ENCODE results near the gene APP. TPM values are rescaled to one million over a fixed set of nuclear protein-coding genes. Genes with fewer than 3 reads are reported as not detected.

APP gene
- total RNA-seq, 2 experiments from 2014 or later, result 50.9 to 53.7 TPM

DNA sequence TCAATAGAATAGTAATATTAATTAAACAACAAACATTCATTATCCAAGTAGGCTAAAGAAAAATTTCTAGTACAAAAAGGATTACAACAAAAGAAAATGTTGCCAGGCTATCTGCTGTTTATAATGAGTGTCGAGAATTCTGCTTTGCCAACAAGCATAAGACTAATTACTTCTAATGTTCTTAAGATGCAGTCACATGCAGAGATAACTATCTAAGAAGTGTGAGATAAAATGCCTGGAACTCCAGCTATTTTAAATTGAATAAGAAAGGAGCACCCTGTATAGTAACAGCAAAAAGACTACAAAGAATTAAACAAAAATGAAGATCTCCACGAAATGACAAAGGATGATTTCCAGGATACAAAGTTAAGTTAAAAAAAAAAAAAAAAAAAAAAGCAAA, 59.9 kb downstream of the APP start:
- DNase-seq, result no peak
- H3K27me3 Mint-ChIP-seq, result no peaks in the 10 kb centered on the region
- H3K4me3 Mint-ChIP-seq, result no peak overlapping the region
- H3K4me1 Mint-ChIP-seq, result peaks cover 3% of the 10 kb centered on the region
- H3K9me3 Mint-ChIP-seq, result no peaks in the 10 kb centered on the region
- peaks cover 35% of the 10 kb centered on the region for H3K36me3 Mint-ChIP-seq
- H3K27ac Mint-ChIP-seq, result no peak overlapping the region

DNA sequence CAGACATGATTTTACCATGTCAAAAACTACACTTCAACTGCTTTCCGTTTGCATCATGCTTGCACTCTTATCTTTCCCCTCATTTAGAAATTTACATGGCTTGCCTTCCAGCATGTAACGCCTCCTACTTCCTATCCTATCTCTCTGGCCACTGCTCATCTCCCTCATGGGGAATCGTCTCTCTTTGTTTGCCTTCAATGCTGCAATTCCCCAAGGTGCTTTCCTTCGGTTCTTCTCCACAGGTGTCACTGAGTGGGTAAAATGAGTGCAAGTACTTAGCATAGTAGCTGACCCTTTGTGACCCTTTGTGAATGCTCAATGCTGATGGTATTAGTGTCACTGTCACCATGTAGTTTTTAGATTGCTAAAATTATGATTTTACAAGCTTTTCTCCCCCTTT, 63.1 kb downstream of the APP start:
- Mint-ChIP-seq H3K36me3 (peaks cover 50% of the 10 kb centered on the region), H3K27ac (no peak overlapping the region), H3K4me1 (no peaks in the 10 kb centered on the region), H3K9me3 (no peaks in the 10 kb centered on the region), H3K4me3 (no peak overlapping the region), H3K27me3 (no peaks in the 10 kb centered on the region)
- DNase-seq, result no peak

DNA sequence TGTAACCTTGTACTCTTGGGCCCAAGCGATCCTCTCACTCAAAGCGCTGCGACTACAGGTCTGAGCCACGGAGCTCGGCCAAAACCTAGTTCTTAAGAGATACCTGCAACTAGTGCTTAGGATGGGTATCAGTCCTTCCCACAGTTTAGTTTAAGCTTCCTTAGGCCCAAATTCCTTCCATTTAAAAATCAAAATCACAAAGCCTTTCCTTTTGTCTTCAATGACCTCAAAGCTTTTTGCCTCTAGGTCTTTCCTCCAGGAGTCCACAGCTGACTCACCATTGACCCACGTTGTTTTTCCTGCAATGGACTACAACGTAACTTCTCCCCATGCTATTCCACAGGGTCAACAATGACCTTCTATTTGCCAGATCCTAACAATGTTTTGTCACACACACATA, 64.0 kb downstream of the APP start:
- no peak for DNase-seq
- Mint-ChIP-seq H3K27me3 (no peaks in the 10 kb centered on the region), H3K9me3 (no peaks in the 10 kb centered on the region), H3K36me3 (peaks cover 50% of the 10 kb centered on the region), H3K4me1 (no peaks in the 10 kb centered on the region), H3K4me3 (no peak overlapping the region), H3K27ac (no peak overlapping the region)

- H3K4me3 Mint-ChIP-seq, result no peak overlapping the region
- no peak for DNase-seq
- H3K4me1 Mint-ChIP-seq, result no peaks in the 10 kb centered on the region
- H3K27ac Mint-ChIP-seq, result no peak overlapping the region
- H3K36me3 Mint-ChIP-seq, result peaks cover 46% of the 10 kb centered on the region
- H3K27me3 Mint-ChIP-seq, result no peaks in the 10 kb centered on the region
- no peaks in the 10 kb centered on the region for H3K9me3 Mint-ChIP-seq
These were observed 64.8 kb downstream of the APP start for GRCh38 chr21:26105819-26106218.

- Mint-ChIP-seq H3K4me1 (no peaks in the 10 kb centered on the region), H3K27ac (no peak overlapping the region), H3K36me3 (peaks cover 22% of the 10 kb centered on the region), H3K27me3 (no peaks in the 10 kb centered on the region), H3K9me3 (no peaks in the 10 kb centered on the region), H3K4me3 (no peak overlapping the region)
- no peak for DNase-seq
These were observed 70.0 kb downstream of the APP start for GRCh38 chr21:26100573-26100972.

DNA sequence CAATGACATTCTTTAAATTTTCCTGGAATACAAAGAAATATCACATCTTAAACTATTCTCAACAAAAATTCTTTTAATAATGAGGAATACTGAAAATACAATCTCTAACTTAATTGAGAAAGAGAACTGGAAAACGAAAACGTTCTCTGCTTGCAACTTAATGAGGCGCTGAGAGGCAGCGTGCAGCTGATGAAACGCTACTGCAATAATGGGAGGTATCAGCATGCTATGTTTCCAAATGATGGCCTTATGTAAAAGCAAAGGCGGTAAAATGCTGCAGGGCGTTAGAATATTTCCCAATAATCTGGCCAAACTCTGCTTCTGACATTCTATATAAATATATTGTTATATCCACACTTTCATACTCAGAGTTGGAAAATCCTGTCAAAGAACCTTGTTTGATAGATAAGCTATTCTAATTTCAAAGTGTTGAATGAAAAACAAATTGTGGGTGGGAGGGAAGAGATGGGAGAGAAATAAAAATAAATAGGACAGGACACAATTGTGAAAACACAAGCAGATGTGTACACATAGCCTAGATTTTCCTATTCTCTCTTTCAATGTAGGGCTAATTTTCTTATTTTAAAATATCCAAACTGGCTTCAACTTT, 70.9 kb downstream of the APP start:
- no peak overlapping the region for H3K4me3 Mint-ChIP-seq
- H3K27ac Mint-ChIP-seq, result no peak overlapping the region
- no peaks in the 10 kb centered on the region for H3K27me3 Mint-ChIP-seq
- DNase-seq, result no peak
- peaks cover 19% of the 10 kb centered on the region for H3K36me3 Mint-ChIP-seq
- no peaks in the 10 kb centered on the region for H3K4me1 Mint-ChIP-seq
- no peaks in the 10 kb centered on the region for H3K9me3 Mint-ChIP-seq

- DNase-seq, result no peak
- Mint-ChIP-seq H3K4me3 (no peak overlapping the region), H3K27me3 (no peaks in the 10 kb centered on the region), H3K4me1 (no peaks in the 10 kb centered on the region), H3K9me3 (no peaks in the 10 kb centered on the region), H3K36me3 (peaks cover 12% of the 10 kb centered on the region), H3K27ac (no peak overlapping the region)
These were observed 71.7 kb downstream of the APP start for GRCh38 chr21:26098772-26099397.

DNA sequence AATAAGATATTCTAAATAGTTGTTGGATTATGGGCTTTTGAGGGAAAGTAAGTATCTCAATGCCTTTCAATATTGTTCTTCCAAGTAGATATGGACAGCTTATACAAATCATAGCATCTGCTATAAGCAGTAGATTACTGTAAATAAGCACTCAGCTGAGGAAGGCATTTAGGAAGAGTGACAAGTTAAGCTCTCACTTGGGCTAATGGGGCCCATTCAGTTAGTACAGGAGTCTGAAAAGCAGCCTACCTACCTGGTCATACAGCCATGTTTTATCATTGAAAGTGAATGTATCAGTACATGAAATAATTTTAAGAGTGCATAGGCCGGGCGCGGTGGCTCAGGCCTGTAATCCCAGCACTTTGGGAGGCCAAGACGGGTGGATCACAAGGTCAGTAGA, 73.1 kb downstream of the APP start:
- H3K4me1 Mint-ChIP-seq, result no peaks in the 10 kb centered on the region
- DNase-seq, result no peak
- H3K27ac Mint-ChIP-seq, result no peak overlapping the region
- no peaks in the 10 kb centered on the region for H3K9me3 Mint-ChIP-seq
- peaks cover 4% of the 10 kb centered on the region for H3K36me3 Mint-ChIP-seq
- no peak overlapping the region for H3K4me3 Mint-ChIP-seq
- no peaks in the 10 kb centered on the region for H3K27me3 Mint-ChIP-seq

DNA sequence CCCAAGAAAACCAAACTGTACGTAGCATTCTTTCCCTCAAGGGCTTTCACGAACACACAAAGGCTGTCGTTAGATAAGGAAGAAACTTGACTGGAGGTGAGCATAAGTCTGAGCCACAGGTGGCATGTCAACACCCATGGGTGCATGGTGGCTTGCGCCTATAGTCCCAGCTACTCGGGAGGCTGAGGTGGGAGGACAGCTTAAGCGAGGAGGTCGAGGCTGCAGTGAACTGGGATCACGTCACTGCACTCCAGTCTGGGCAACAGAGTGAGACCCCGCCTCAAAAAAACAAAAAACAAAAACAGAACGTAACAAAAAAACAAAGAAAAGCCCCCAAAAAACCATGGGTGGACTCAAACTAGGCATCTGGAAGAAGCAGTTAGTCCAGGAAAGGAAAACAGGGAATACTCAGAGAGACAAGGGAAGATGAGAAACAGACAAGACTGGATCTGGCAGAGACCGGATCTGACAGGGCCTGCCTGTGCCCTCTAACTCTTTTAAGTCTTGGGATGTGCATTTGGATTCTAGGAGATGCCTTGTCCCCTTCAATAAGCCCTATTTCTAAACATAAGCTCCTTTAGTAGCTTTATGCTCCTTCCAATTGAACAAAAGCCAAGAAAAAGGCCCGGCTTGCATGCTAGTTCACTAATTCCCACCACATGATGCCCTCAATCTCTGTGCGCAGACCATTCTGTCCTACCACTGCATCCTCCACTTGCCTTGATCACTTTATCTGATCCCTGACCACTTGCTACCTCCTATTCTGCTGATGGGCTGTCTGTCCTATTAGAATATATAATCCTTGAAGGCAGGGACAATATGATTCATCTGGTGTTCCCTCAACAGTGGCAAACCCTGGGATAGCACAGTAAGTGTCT, 73.8 kb downstream of the APP start:
- no peak overlapping the region for H3K4me3 Mint-ChIP-seq
- DNase-seq, result no peak
- H3K27me3 Mint-ChIP-seq, result no peaks in the 10 kb centered on the region
- H3K36me3 Mint-ChIP-seq, result peaks cover 4% of the 10 kb centered on the region
- no peaks in the 10 kb centered on the region for H3K4me1 Mint-ChIP-seq
- H3K9me3 Mint-ChIP-seq, result no peaks in the 10 kb centered on the region
- H3K27ac Mint-ChIP-seq, result no peak overlapping the region

DNA sequence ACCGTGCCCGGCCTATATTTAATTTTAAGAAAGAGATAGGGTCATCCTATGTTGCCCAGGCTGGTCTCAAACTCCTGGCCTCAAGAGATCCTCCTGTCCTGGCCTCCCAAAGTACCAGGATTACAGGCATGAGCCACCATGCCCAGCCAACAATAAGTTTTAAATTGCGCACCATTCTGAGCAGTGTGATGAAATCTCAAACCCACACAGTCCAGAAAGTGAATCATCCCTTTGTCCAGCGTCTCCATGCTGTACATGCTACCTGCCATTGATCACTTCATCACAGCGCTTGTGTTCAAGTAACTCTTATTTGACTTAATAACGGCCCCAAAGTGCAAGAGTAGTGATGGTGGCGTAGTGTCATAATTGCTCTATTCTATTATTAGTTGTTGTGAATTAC, 75.4 kb downstream of the APP start:
- H3K27ac Mint-ChIP-seq, result no peak overlapping the region
- no peaks in the 10 kb centered on the region for H3K27me3 Mint-ChIP-seq
- no peak overlapping the region for H3K4me3 Mint-ChIP-seq
- no peak for DNase-seq
- peaks cover 2% of the 10 kb centered on the region for H3K36me3 Mint-ChIP-seq
- no peaks in the 10 kb centered on the region for H3K4me1 Mint-ChIP-seq
- H3K9me3 Mint-ChIP-seq, result no peaks in the 10 kb centered on the region

DNA sequence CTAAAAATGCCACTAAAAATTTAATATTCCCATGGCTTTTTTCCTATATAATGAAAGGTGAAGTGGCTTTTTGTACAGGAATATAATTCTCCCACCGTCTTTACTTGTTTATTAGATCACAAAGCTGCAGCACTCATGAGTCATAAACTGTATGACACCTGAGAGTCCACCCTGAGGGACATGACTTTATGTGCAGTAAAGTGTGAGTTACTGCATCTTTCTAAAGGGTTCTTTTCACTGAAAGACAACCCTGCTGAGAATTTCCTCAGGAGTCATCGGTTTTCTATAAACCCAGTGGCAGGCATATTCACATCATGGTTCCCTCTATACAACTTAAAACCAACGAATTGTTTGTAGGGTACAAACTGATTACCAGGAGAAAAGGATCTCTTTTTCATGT, 77.4 kb downstream of the APP start:
- no peak for DNase-seq
- Mint-ChIP-seq H3K36me3 (peaks cover 11% of the 10 kb centered on the region), H3K27ac (no peak overlapping the region), H3K9me3 (no peaks in the 10 kb centered on the region), H3K4me1 (no peaks in the 10 kb centered on the region), H3K4me3 (no peak overlapping the region), H3K27me3 (no peaks in the 10 kb centered on the region)

- no peaks in the 10 kb centered on the region for H3K9me3 Mint-ChIP-seq
- H3K36me3 Mint-ChIP-seq, result peaks cover 22% of the 10 kb centered on the region
These were observed 79.0 kb downstream of the APP start for GRCh38 chr21:26091480-26092018.

GRCh38 chr21:26089730-26090129, 80.8 kb downstream of the APP start:
- H3K9me3 Mint-ChIP-seq, result no peaks in the 10 kb centered on the region
- H3K27me3 Mint-ChIP-seq, result no peaks in the 10 kb centered on the region
- no peak overlapping the region for H3K27ac Mint-ChIP-seq

More at GRCh38 chr21:26091480-26092018, 79.0 kb downstream of the APP start:
- Mint-ChIP-seq H3K4me3 (no peak overlapping the region), H3K27me3 (no peaks in the 10 kb centered on the region), H3K27ac (no peak overlapping the region), H3K4me1 (peaks cover 6% of the 10 kb centered on the region)
- no peak for DNase-seq

DNA sequence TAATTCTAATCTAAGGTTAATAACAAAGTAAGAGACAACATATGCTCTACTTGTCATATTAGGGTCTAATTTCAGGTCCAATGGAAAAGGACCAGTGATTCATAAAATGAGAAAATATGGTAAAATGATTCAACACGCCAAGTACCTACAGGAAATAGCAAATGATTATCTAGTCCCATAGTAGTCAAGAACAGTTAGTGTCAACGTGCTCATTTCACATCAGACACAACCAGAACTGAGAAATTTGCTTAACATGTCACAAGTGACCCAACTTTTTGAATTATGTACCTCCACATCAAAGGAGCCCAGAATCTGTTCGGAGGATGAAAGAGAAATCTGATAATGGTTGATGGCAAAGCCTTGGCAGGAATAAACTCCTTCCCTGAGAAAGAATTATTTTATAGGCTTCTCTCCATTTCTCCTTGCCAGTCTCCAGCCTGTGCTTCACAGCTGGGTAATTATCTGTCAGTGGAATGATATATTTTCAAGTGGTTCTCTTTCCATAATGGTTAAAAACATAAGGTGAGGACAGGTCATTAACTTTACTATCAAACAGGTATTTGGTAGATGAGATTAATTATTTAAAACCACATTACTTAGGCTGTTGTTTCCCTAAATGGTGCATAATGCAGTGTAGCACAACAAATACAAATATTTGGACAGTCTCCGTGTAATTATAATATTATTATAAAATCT, 83.2 kb downstream of the APP start:
- DNase-seq, result no peak
- H3K4me3 Mint-ChIP-seq, result no peak overlapping the region
- H3K36me3 Mint-ChIP-seq, result peaks cover 33% of the 10 kb centered on the region
- no peak overlapping the region for H3K27ac Mint-ChIP-seq
- no peaks in the 10 kb centered on the region for H3K9me3 Mint-ChIP-seq
- H3K4me1 Mint-ChIP-seq, result peaks cover 13% of the 10 kb centered on the region
- no peaks in the 10 kb centered on the region for H3K27me3 Mint-ChIP-seq

More at GRCh38 chr21:26089730-26090129, 80.8 kb downstream of the APP start:
- Mint-ChIP-seq H3K36me3 (peaks cover 29% of the 10 kb centered on the region), H3K4me1 (peaks cover 6% of the 10 kb centered on the region), H3K4me3 (no peak overlapping the region)
- no peak for DNase-seq

- H3K36me3 Mint-ChIP-seq, result peaks cover 31% of the 10 kb centered on the region
- DNase-seq, result no peak
- H3K4me3 Mint-ChIP-seq, result no peak overlapping the region
- peaks cover 13% of the 10 kb centered on the region for H3K4me1 Mint-ChIP-seq
- H3K27me3 Mint-ChIP-seq, result no peaks in the 10 kb centered on the region
- no peaks in the 10 kb centered on the region for H3K9me3 Mint-ChIP-seq
- no peak overlapping the region for H3K27ac Mint-ChIP-seq
These were observed 84.7 kb downstream of the APP start for GRCh38 chr21:26085882-26086281.
